Trophoblast cell (in vitro differentiated cells and primary cell): Measurements from ENCODE around the gene DEFB124.
A peak's percentile ranks its signal among the peaks of the same experiment; 100 is the strongest.
"Not testable (repeated sequence)": the region's sequence is repeated elsewhere in the genome, so short reads cannot be mapped to it uniquely, and the experiment has no call there.

Experiments used
- DNase-seq, 2 donors: peaks; one replicate each; pipeline ENCODE4 v3.0.0-alpha.2; 2016
- H2AFZ ChIP-seq: 2 replicates; pipeline ENCODE4 v1.6.1; 2013; ENCODE audit warnings: low read length, moderate library complexity, mild to moderate bottlenecking; ENCODE audit not compliant: insufficient read depth, poor library complexity
- H2AK5ac ChIP-seq: 2 replicates; pipeline ENCODE4 v1.6.1; 2013; ENCODE audit warnings: mild to moderate bottlenecking, low read length
- H2BK120ac ChIP-seq: 2 replicates; pipeline ENCODE4 v1.6.1; 2013; ENCODE audit warnings: low read length, mild to moderate bottlenecking, moderate library complexity; ENCODE audit not compliant: insufficient read depth, poor library complexity
- H2BK12ac ChIP-seq: 2 replicates; pipeline ENCODE4 v1.6.1; 2013; ENCODE audit warnings: mild to moderate bottlenecking, low read length, moderate library complexity
- H2BK5ac ChIP-seq: 2 replicates; pipeline ENCODE4 v1.6.1; 2013; ENCODE audit warnings: low read length, low read depth, moderate library complexity, mild to moderate bottlenecking; ENCODE audit not compliant: poor library complexity
- H3K14ac ChIP-seq: 2 replicates; pipeline ENCODE4 v1.6.1; 2013; ENCODE audit warnings: mild to moderate bottlenecking, low read length
- H3K18ac ChIP-seq: 2 replicates; pipeline ENCODE4 v1.6.1; 2013; ENCODE audit warnings: mild to moderate bottlenecking, low read length
- H3K23ac ChIP-seq: 2 replicates; pipeline ENCODE4 v1.6.1; 2013; ENCODE audit warnings: low read length
- H3K27ac ChIP-seq: 2 replicates; pipeline ENCODE4 v1.5.1; 2013; ENCODE audit warnings: low read depth, mild to moderate bottlenecking, inconsistent platforms, low read length, moderate library complexity
- H3K27me3 ChIP-seq: 2 replicates; pipeline ENCODE4 v1.6.1; 2013; ENCODE audit warnings: inconsistent platforms, mild to moderate bottlenecking, low read length, moderate library complexity; ENCODE audit not compliant: insufficient read depth
- H3K36me3 ChIP-seq, 2 experiments: 1 replicate in 1 of 2; 2 replicates in 1 of 2; pipeline ENCODE4 v1.6.1; 2013; ENCODE audit warnings: low read length in 2 of 2, mild to moderate bottlenecking in 2 of 2, moderate library complexity in 1 of 2; ENCODE audit not compliant: insufficient read depth in 2 of 2, control insufficient read depth in 1 of 2
- H3K4ac ChIP-seq: 2 replicates; pipeline ENCODE4 v1.6.1; 2013; ENCODE audit warnings: low read depth, mild to moderate bottlenecking, low read length, moderate library complexity
- H3K4me1 ChIP-seq, 2 experiments: 1 replicate in 1 of 2; 2 replicates in 1 of 2; pipeline ENCODE4 v1.6.1; 2013; ENCODE audit warnings: low read length in 2 of 2, mild to moderate bottlenecking in 2 of 2, moderate library complexity in 1 of 2; ENCODE audit not compliant: insufficient read depth in 2 of 2, control insufficient read depth in 1 of 2
- H3K4me2 ChIP-seq: 2 replicates; pipeline ENCODE4 v1.6.1; 2013; ENCODE audit warnings: inconsistent platforms, mild to moderate bottlenecking, low read length, moderate library complexity
- H3K4me3 ChIP-seq: 2 replicates; pipeline ENCODE4 v1.5.1; 2013; ENCODE audit warnings: mild to moderate bottlenecking, low read depth, low read length, inconsistent platforms
- H3K79me1 ChIP-seq: one replicate; pipeline ENCODE4 v1.6.1; 2013; ENCODE audit warnings: low read length
- H3K79me2 ChIP-seq: 2 replicates; pipeline ENCODE4 v1.6.1; 2013; ENCODE audit warnings: low read length, mild to moderate bottlenecking; ENCODE audit not compliant: control insufficient read depth, insufficient read depth, poor library complexity
- H3K9ac ChIP-seq: 2 replicates; pipeline ENCODE4 v1.6.1; 2013; ENCODE audit warnings: mild to moderate bottlenecking, low read length
- H3K9me3 ChIP-seq: 2 replicates; pipeline ENCODE4 v1.6.1; 2013; ENCODE audit warnings: low read depth, mild to moderate bottlenecking, control low read depth, inconsistent platforms, low read length; ENCODE audit not compliant: insufficient read depth
- H4K12ac ChIP-seq: 2 replicates; pipeline ENCODE4 v1.6.1; 2013; ENCODE audit warnings: low read depth, mild to moderate bottlenecking, low read length, moderate library complexity
- H4K8ac ChIP-seq: 2 replicates; pipeline ENCODE4 v1.6.1; 2013; ENCODE audit warnings: low read depth, mild to moderate bottlenecking, low read length, moderate library complexity
- H4K91ac ChIP-seq: one replicate; pipeline ENCODE4 v1.6.1; 2013; ENCODE audit warnings: low read depth, mild to moderate bottlenecking, low read length, moderate library complexity
- WGBS: extraction: QIAGEN DNeasy Blood & Tissue Kit; methylation state at CpG from one replicate; pipeline ENCODE4 v1.1.7; 2013; ENCODE audit warnings: missing lambda C conversion rate; ENCODE audit not compliant: insufficient read length, insufficient coverage; ENCODE audit errors: extremely low coverage; 5-methylcytosine and 5-hydroxymethylcytosine counted together

DEFB124 gene

DNA sequence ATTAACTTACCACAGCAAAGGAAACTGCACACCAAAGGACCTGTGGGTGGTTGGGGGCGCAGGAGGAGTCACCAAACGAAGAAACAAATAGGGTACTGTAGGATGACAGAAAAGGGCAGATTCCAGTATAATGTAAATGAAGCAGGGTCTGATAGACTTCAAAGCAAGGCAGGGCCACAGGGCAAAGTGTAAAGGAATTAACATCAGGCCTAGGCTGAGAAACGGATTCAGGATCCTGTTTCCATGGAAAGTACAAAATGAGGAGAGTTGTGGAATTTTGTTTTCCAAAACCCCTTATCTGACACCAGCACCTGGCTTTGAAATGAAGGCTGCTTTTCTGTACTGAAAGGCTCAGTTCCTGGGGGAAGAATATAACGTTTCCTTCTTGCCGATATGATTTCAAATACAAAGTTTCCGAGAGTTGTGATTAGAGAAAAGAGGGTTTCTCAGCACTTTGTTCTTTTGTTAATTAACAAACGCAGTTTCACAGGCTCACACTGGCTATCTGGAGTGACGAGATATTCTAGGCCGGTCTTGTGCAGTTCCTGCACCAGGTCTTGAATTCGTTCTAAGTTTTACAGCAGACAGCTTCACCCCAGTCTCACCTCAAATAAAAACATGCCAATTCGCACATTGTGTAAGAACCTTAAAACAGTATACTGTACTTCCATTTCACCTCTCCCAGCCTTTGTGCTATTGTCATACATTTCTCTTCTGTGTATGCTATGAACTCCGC, 28.7 kb downstream of the DEFB124 start:
- Histone ChIP-seq H3K4me2 (no peak overlapping the region), H4K91ac (no peak overlapping the region), H3K4me1 (no peaks in the 10 kb centered on the region), H3K4me3 (no peak overlapping the region), H3K36me3 (no peaks in the 10 kb centered on the region), H2AFZ (no peak overlapping the region), H3K27me3 (no peaks in the 10 kb centered on the region), H3K9ac (no peak overlapping the region), H3K4ac (no peak overlapping the region), H3K18ac (no peak overlapping the region), H2BK120ac (no peak overlapping the region), H3K14ac (no peak overlapping the region), H3K79me1 (no peaks in the 10 kb centered on the region), H4K8ac (no peak overlapping the region), H3K23ac (no peak overlapping the region), H2BK5ac (no peak overlapping the region), H4K12ac (no peak overlapping the region), H3K27ac (no peak overlapping the region), H2BK12ac (no peak overlapping the region), H2AK5ac (no peak overlapping the region), H3K79me2 (no peaks in the 10 kb centered on the region), H3K9me3 (peaks cover 15% of the 10 kb centered on the region)
- no CpG with 5 or more reads among the region's 12 CpGs for WGBS
- no peak for DNase-seq

DNA sequence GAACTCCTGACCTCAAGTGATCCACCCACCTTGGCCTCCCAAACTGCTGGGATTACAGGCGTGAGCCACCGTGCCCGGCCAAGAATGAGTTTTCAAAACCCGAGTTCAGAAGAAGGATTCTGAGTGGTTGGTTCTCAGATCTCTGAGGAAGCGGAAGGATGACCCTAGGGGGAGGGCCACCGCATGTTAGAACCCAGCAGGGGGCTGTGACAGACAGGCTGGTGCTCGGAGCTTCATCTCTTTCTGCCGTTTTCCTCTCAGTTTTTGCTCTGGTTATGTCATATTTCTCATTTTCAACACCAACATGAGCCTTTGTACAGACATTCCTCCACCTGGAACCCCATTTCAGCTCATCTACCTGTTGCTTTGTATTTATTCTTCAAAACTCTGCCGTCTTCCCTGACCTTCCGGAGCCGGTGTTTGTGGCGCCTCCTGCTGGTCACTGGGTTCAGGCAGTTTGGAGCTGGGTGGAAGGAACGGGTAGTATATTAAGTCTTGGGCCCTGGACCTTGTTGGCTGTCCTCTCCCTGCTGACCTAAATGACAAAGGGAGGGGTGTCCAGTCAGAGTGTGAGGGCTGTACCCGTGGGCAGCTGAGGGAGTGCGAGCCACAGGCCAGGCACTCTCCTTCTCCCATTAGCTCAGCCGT, 34.8 kb downstream of the DEFB124 start, which contains the start of gene DEFB123:
Gene DEFB123, plus strand, starts transcription at position 621 of the 648 bp plus-strand sequence. CDS start 67 bp downstream, outside the sequence.
- Histone ChIP-seq H3K4me2 (no peak within 1 kb of the TSS), H2BK5ac (no peak within 1 kb of the TSS), H3K14ac (no peak within 1 kb of the TSS), H2BK120ac (no peak within 1 kb of the TSS), H3K9me3 (peaks cover 30% of the 10 kb centered on the region), H3K79me1 (no peaks in the 10 kb centered on the region), H3K27me3 (no peaks in the 10 kb centered on the region), H4K91ac (no peak within 1 kb of the TSS), H3K23ac (no peak within 1 kb of the TSS), H3K4ac (no peak within 1 kb of the TSS), H2BK12ac (no peak within 1 kb of the TSS), H3K27ac (no peak within 1 kb of the TSS), H4K8ac (no peak within 1 kb of the TSS), H2AFZ (no peak within 1 kb of the TSS), H3K4me1 (no peaks in the 10 kb centered on the region), H3K9ac (no peak within 1 kb of the TSS), H3K4me3 (no peak within 1 kb of the TSS), H3K36me3 (no peaks in the 10 kb centered on the region), H4K12ac (no peak within 1 kb of the TSS), H3K79me2 (no peaks in the 10 kb centered on the region), H2AK5ac (no peak within 1 kb of the TSS), H3K18ac (no peak within 1 kb of the TSS)
- WGBS: no CpG with 5 or more reads among the region's 16 CpGs
- DNase-seq: no peak

DNA sequence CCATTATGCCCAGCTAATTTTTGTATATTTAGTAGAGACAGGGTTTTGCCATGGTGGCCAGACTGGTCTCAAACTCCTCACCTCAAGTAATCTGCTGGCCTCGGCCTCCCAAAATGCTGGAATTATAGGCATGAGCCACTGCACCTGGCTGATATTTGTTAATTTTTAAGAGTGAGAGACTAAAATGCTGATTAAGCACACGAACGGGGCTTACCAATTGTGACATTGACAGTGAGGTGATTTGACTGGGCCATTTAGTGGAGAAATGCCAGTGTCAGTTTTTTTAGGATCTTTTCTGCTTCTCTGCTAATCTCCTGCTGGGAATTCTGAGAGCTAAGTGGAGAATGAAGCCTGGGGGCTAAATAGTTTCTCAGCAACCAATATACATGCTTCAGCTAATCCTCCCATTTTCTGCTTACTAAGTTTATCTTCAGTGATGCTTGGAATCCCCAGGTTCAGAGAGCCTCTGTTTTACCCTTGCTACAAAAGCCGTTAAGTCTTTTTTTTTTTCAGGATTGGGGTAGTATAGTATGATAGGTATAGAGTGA, 44.3 kb downstream of the DEFB124 start:
- Histone ChIP-seq H3K4me2 (no peak overlapping the region), H2AFZ (no peak overlapping the region), H3K4me3 (no peak overlapping the region), H2BK120ac (no peak overlapping the region), H2AK5ac (no peak overlapping the region), H3K9me3 (peaks cover 3% of the 10 kb centered on the region), H3K4ac (no peak overlapping the region), H4K8ac (no peak overlapping the region), H3K79me2 (no peaks in the 10 kb centered on the region), H3K9ac (no peak overlapping the region), H3K18ac (no peak overlapping the region), H4K91ac (no peak overlapping the region), H3K79me1 (no peaks in the 10 kb centered on the region), H2BK5ac (no peak overlapping the region), H3K27me3 (no peaks in the 10 kb centered on the region), H3K14ac (no peak overlapping the region), H3K27ac (no peak overlapping the region), H2BK12ac (no peak overlapping the region), H3K23ac (no peak overlapping the region), H3K36me3 (no peaks in the 10 kb centered on the region), H3K4me1 (no peaks in the 10 kb centered on the region), H4K12ac (no peak overlapping the region)
- no CpG with 5 or more reads among the region's 4 CpGs for whole genome bisulfite sequencing
- DNase-seq: peak; percentile 18 to 68

DNA sequence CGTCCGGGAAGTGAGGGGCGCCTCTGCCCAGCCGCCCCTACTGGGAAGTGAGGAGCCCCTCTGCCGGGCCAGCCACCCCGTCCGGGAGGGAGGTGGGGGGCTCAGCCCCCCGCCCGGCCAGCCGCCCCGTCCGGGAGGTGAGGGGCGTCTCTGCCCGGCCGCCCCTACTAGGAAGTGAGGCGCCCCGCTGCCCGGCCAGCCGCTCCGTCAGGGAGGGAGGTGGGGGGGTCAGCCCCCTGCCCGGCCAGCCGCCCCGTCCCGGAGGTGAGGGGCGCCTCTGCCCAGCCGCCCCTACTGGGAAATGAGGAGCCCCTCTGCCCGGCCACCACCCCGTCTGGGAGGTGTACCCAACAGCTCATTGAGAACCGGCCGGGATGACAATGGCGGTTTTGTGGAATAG, 47.4 kb downstream of the DEFB124 start:
- not testable (repeated sequence) for H3K9ac ChIP-seq, H3K36me3 ChIP-seq, H4K91ac ChIP-seq, H3K18ac ChIP-seq, H2BK12ac ChIP-seq, H3K4ac ChIP-seq, H2BK120ac ChIP-seq, H2AK5ac ChIP-seq, H3K27ac ChIP-seq, DNase-seq, H4K8ac ChIP-seq, H3K14ac ChIP-seq, H3K23ac ChIP-seq, H3K79me1 ChIP-seq, H3K27me3 ChIP-seq, H3K4me1 ChIP-seq, H2AFZ ChIP-seq, H3K79me2 ChIP-seq, H3K4me2 ChIP-seq, H3K4me3 ChIP-seq, H2BK5ac ChIP-seq, H4K12ac ChIP-seq
- WGBS: no CpG with 5 or more reads among the region's 31 CpGs
- peaks cover 10% of the 10 kb centered on the region for H3K9me3 ChIP-seq
